NCI-H82 treated with DMSO at 0.1 percent for 48 hours (cell line): Measurements from ENCODE around the gene AMIGO1.

Experiments used
- DNase-seq: peaks from one replicate; lab custom pipeline; 2025; ENCODE audit not compliant: unreplicated experiment; lab: John Stamatoyannopoulos, UW

AMIGO1 gene

GRCh38 chr1:109466125-109466451 is 43.4 kb downstream of the AMIGO1 start:
- DNase-seq: no peak

- no peak for DNase-seq
These were observed 51.7 kb downstream of the AMIGO1 start for GRCh38 chr1:109457819-109458218.

GRCh38 chr1:109454497-109455133 is 54.9 kb downstream of the AMIGO1 start:
- DNase-seq: no peak
